Measurements from ENCODE around the gene DNMT3L.
"Not testable (repeated sequence)": the region's sequence is repeated elsewhere in the genome, so short reads cannot be mapped to it uniquely, and the experiment has no call there.

Gene DNMT3L

GRCh38 chr21:44259082-44259705 is 2.5 kb downstream of the DNMT3L start:
- Histone ChIP-seq H3K9me3 (ENCODE audit: control insufficient read depth, insufficient read depth, low read depth, low read length) (no peaks in the 10 kb centered on the region), H3K27me3 (ENCODE audit: control insufficient read depth, insufficient read depth, low read length) (no peaks in the 10 kb centered on the region), H3K27ac (ENCODE audit: low read depth, low read length) (no peak overlapping the region), H3K4me3 (ENCODE audit: low read depth, low read length) (no peak overlapping the region), H3K9ac (ENCODE audit: low read length) (no peak overlapping the region), H3K36me3 (ENCODE audit: control insufficient read depth, insufficient read depth, low read length) (no peaks in the 10 kb centered on the region; the same call in 1 of the 2 replicates), H3K4me1 (ENCODE audit: control insufficient read depth, insufficient read depth, low read length) (peaks cover 20% of the 10 kb centered on the region)

- Histone ChIP-seq H3K4me3 (ENCODE audit: low read depth, low read length) (no peak overlapping the region), H3K4me1 (ENCODE audit: control insufficient read depth, insufficient read depth, low read length) (peaks cover 13% of the 10 kb centered on the region), H3K36me3 (ENCODE audit: control insufficient read depth, insufficient read depth, low read length) (no peaks in the 10 kb centered on the region; the same call in 1 of the 2 replicates), H3K27ac (ENCODE audit: low read depth, low read length) (no peak overlapping the region), H3K27me3 (ENCODE audit: control insufficient read depth, insufficient read depth, low read length) (no peaks in the 10 kb centered on the region), H3K9ac (ENCODE audit: low read length) (no peak overlapping the region), H3K9me3 (ENCODE audit: control insufficient read depth, insufficient read depth, low read depth, low read length) (no peaks in the 10 kb centered on the region)
Measured at GRCh38 chr21:44258056-44258725, 3.5 kb downstream of the DNMT3L start.

GRCh38 chr21:44255511-44255981 is 6.2 kb downstream of the DNMT3L start:
- no peaks in the 10 kb centered on the region for H3K27me3 ChIP-seq (ENCODE audit: control insufficient read depth, insufficient read depth, low read length)
- H3K27ac ChIP-seq (ENCODE audit: low read depth, low read length), result no peak overlapping the region
- H3K4me3 ChIP-seq (ENCODE audit: low read depth, low read length), result no peak overlapping the region
- H3K9ac ChIP-seq (ENCODE audit: low read length), result no peak overlapping the region
- no peaks in the 10 kb centered on the region for H3K4me1 ChIP-seq (ENCODE audit: control insufficient read depth, insufficient read depth, low read length)
- no peaks in the 10 kb centered on the region; the same call in 1 of the 2 replicates for H3K36me3 ChIP-seq (ENCODE audit: control insufficient read depth, insufficient read depth, low read length)
- no peaks in the 10 kb centered on the region for H3K9me3 ChIP-seq (ENCODE audit: control insufficient read depth, insufficient read depth, low read depth, low read length)

GRCh38 chr21:44253832-44254710 is 7.6 kb downstream of the DNMT3L start:
- H3K4me1 ChIP-seq (ENCODE audit: control insufficient read depth, insufficient read depth, low read length), result no peaks in the 10 kb centered on the region
- no peaks in the 10 kb centered on the region for H3K27me3 ChIP-seq (ENCODE audit: control insufficient read depth, insufficient read depth, low read length)
- H3K4me3 ChIP-seq (ENCODE audit: low read depth, low read length), result no peak overlapping the region
- H3K36me3 ChIP-seq (ENCODE audit: control insufficient read depth, insufficient read depth, low read length), result no peaks in the 10 kb centered on the region; the same call in 1 of the 2 replicates
- no peak overlapping the region for H3K27ac ChIP-seq (ENCODE audit: low read depth, low read length)
- no peak overlapping the region for H3K9ac ChIP-seq (ENCODE audit: low read length)
- no peaks in the 10 kb centered on the region for H3K9me3 ChIP-seq (ENCODE audit: control insufficient read depth, insufficient read depth, low read depth, low read length)

GRCh38 chr21:44249204-44250037 is 12.3 kb downstream of the DNMT3L start:
- not testable (repeated sequence) for H3K27me3 ChIP-seq (ENCODE audit: control insufficient read depth, insufficient read depth, low read length); H3K4me1 ChIP-seq (ENCODE audit: control insufficient read depth, insufficient read depth, low read length); H3K9me3 ChIP-seq (ENCODE audit: control insufficient read depth, insufficient read depth, low read depth, low read length); H3K9ac ChIP-seq (ENCODE audit: low read length); H3K4me3 ChIP-seq (ENCODE audit: low read depth, low read length); H3K27ac ChIP-seq (ENCODE audit: low read depth, low read length); H3K36me3 ChIP-seq (ENCODE audit: control insufficient read depth, insufficient read depth, low read length)

- H3K9ac ChIP-seq (ENCODE audit: low read length); H3K36me3 ChIP-seq (ENCODE audit: control insufficient read depth, insufficient read depth, low read length); H3K4me1 ChIP-seq (ENCODE audit: control insufficient read depth, insufficient read depth, low read length); H3K27ac ChIP-seq (ENCODE audit: low read depth, low read length); H3K4me3 ChIP-seq (ENCODE audit: low read depth, low read length); H3K9me3 ChIP-seq (ENCODE audit: control insufficient read depth, insufficient read depth, low read depth, low read length); H3K27me3 ChIP-seq (ENCODE audit: control insufficient read depth, insufficient read depth, low read length): not testable (repeated sequence)
Measured at GRCh38 chr21:44247904-44248303, 13.8 kb downstream of the DNMT3L start.

- H3K27ac ChIP-seq (ENCODE audit: low read depth, low read length); H3K9ac ChIP-seq (ENCODE audit: low read length); H3K9me3 ChIP-seq (ENCODE audit: control insufficient read depth, insufficient read depth, low read depth, low read length); H3K36me3 ChIP-seq (ENCODE audit: control insufficient read depth, insufficient read depth, low read length); H3K4me1 ChIP-seq (ENCODE audit: control insufficient read depth, insufficient read depth, low read length); H3K4me3 ChIP-seq (ENCODE audit: low read depth, low read length); H3K27me3 ChIP-seq (ENCODE audit: control insufficient read depth, insufficient read depth, low read length): not testable (repeated sequence)
Measured at GRCh38 chr21:44243980-44244379, 17.7 kb downstream of the DNMT3L start.

- not testable (repeated sequence) for H3K27ac ChIP-seq (ENCODE audit: low read depth, low read length); H3K36me3 ChIP-seq (ENCODE audit: control insufficient read depth, insufficient read depth, low read length); H3K4me1 ChIP-seq (ENCODE audit: control insufficient read depth, insufficient read depth, low read length); H3K9me3 ChIP-seq (ENCODE audit: control insufficient read depth, insufficient read depth, low read depth, low read length); H3K9ac ChIP-seq (ENCODE audit: low read length); H3K4me3 ChIP-seq (ENCODE audit: low read depth, low read length); H3K27me3 ChIP-seq (ENCODE audit: control insufficient read depth, insufficient read depth, low read length)
Measured at GRCh38 chr21:44241281-44241680, 20.4 kb downstream of the DNMT3L start.

- not testable (repeated sequence) for H3K27ac ChIP-seq (ENCODE audit: low read depth, low read length); H3K36me3 ChIP-seq (ENCODE audit: control insufficient read depth, insufficient read depth, low read length); H3K27me3 ChIP-seq (ENCODE audit: control insufficient read depth, insufficient read depth, low read length); H3K9ac ChIP-seq (ENCODE audit: low read length); H3K4me1 ChIP-seq (ENCODE audit: control insufficient read depth, insufficient read depth, low read length); H3K9me3 ChIP-seq (ENCODE audit: control insufficient read depth, insufficient read depth, low read depth, low read length); H3K4me3 ChIP-seq (ENCODE audit: low read depth, low read length)
Measured at GRCh38 chr21:44240842-44241241, 20.9 kb downstream of the DNMT3L start, which contains the start of gene ICOSLG. Gene ICOSLG, minus strand, starts transcription at chr21:44240943. Its CDS starts 126 bp downstream, at chr21:44240817.

- not testable (repeated sequence) for H3K27me3 ChIP-seq (ENCODE audit: control insufficient read depth, insufficient read depth, low read length); H3K4me3 ChIP-seq (ENCODE audit: low read depth, low read length); H3K9ac ChIP-seq (ENCODE audit: low read length); H3K36me3 ChIP-seq (ENCODE audit: control insufficient read depth, insufficient read depth, low read length); H3K4me1 ChIP-seq (ENCODE audit: control insufficient read depth, insufficient read depth, low read length); H3K9me3 ChIP-seq (ENCODE audit: control insufficient read depth, insufficient read depth, low read depth, low read length); H3K27ac ChIP-seq (ENCODE audit: low read depth, low read length)
Measured at GRCh38 chr21:44240353-44240752, 21.3 kb downstream of the DNMT3L start.

Measured in HUES6 (cell line).